HepG2 (cell line): ENCODE results near the gene SPRY1. TPM values are rescaled to one million over a fixed set of nuclear protein-coding genes. Genes with fewer than 3 reads are reported as not detected.

Experiments used
- ATAC-seq: fragments of 200-7000 bp; cut with Tn5 transposase; 3 replicates; pipeline ENCODE4 v1.9.1; 2020; ENCODE audit warnings: mild to moderate bottlenecking, moderate library complexity
- BruUV-seq: library from RNA; stranded (reverse); fragments of 400-500 nt; replicated peaks from 2 replicates; lab custom pipeline; 2021; lab: Mats Ljungman, UMichigan
- CTCF ChIA-PET: fragments of 300-600 bp; formaldehyde crosslinking; extraction: SDS; loops from one replicate; lab custom pipeline; 2021; ENCODE audit warnings: low total read pairs, inconsistent platforms, low intra/inter-chr PET ratio; lab: Yijun Ruan, JAX
- POLR2A ChIA-PET: fragments of 350-600 bp; sonication (Branson Sonifier 250); formaldehyde crosslinking; loops from one replicate; lab custom pipeline; 2020; ENCODE audit warnings: antibody characterized with exemption, inconsistent platforms; lab: Yijun Ruan, JAX
- DNase-seq: peaks from one replicate; pipeline ENCODE4 v3.0.0-alpha.2; 2015; ENCODE audit warnings: low spot score
- FAIRE-seq: peaks from 3 replicates; lab custom pipeline; 2011; peaks lifted over from hg19 to GRCh38; lab: Jason Lieb, UNC
- H2AFZ ChIP-seq: one replicate; pipeline ENCODE4 v1.6.1; 2011; ENCODE audit warnings: low read length, inconsistent platforms
- H3K27ac ChIP-seq: fragments of 300-600 bp; 3 replicates; pipeline ENCODE4 v1.8.0; 2011; ENCODE audit warnings: mixed run types, mild to moderate bottlenecking, mixed read lengths, low read length, inconsistent platforms; ENCODE audit not compliant: insufficient read depth; ENCODE audit errors: extremely low read length
- H3K27me3 ChIP-seq, 2 experiments: fragments of 200-600 bp in 1 of 2; 2 replicates in 1 of 2; 3 replicates in 1 of 2; pipeline versions ENCODE4 v1.6.0 to v1.8.0; 2011; ENCODE audit warnings: low read length in 2 of 2, mild to moderate bottlenecking in 2 of 2, moderate library complexity in 2 of 2, inconsistent platforms in 1 of 2; ENCODE audit not compliant: insufficient read depth in 2 of 2, control insufficient read depth in 1 of 2
- H3K36me3 ChIP-seq, 2 experiments: fragments of 200-600 bp in 1 of 2; replicated peaks in 1 of 2; 2 replicates in 1 of 2; 3 replicates in 1 of 2; pipeline versions ENCODE4 v1.5.1 to v1.8.0; 2011; ENCODE audit warnings: low read length in 2 of 2, inconsistent platforms in 1 of 2; ENCODE audit not compliant: insufficient read depth in 2 of 2, control insufficient read depth in 1 of 2
- H3K4me1 ChIP-seq: 2 replicates; pipeline ENCODE4 v1.5.1; 2012; ENCODE audit warnings: low read length, inconsistent platforms; ENCODE audit not compliant: insufficient read depth
- H3K4me2 ChIP-seq: 2 replicates; pipeline ENCODE4 v1.6.0; 2011; ENCODE audit warnings: low read depth, low read length, inconsistent platforms
- H3K4me3 ChIP-seq, 3 experiments: fragments of 200-600 bp in 1 of 3; sonication (generic), shearing (Covaris generic) in 1 of 3; replicated peaks in 1 of 3; 2 replicates each; pipeline ENCODE4 v1.5.1; 2011 to 2016; ENCODE audit warnings: low read length in 3 of 3, inconsistent platforms in 2 of 3, low read depth in 2 of 3, mild to moderate bottlenecking in 2 of 3, control low read depth in 1 of 3, mixed read lengths in 1 of 3; ENCODE audit not compliant: insufficient read depth in 1 of 3
- H3K79me2 ChIP-seq: one replicate; pipeline ENCODE4 v1.6.1; 2011; ENCODE audit warnings: low read length, inconsistent platforms; ENCODE audit not compliant: insufficient read depth
- H3K9ac ChIP-seq: 2 replicates; pipeline ENCODE4 v1.6.0; 2011; ENCODE audit warnings: mild to moderate bottlenecking, low read depth, low read length, inconsistent platforms; ENCODE audit not compliant: insufficient read depth
- H3K9me3 ChIP-seq: 2 replicates; pipeline ENCODE4 v1.5.1; 2012; ENCODE audit warnings: mild to moderate bottlenecking, low read length
- H4K20me1 ChIP-seq: 2 replicates; pipeline ENCODE4 v1.6.0; 2011; ENCODE audit warnings: inconsistent platforms, mild to moderate bottlenecking, low read length, moderate library complexity; ENCODE audit not compliant: insufficient read depth
- KDM2A ChIP-seq: sonication (generic); formaldehyde crosslinking; IDR thresholded peaks from 2 replicates; pipeline ENCODE4 v1.4.0; 2020; ENCODE audit warnings: low read depth, missing genetic modification reagents, borderline replicate concordance
- MED1 ChIP-seq: sonication (generic); formaldehyde crosslinking; IDR thresholded peaks from 2 replicates; pipeline ENCODE4 v1.4.0; 2020; ENCODE audit warnings: missing genetic modification reagents
- PHF20 ChIP-seq: sonication (generic); formaldehyde crosslinking; IDR thresholded peaks from 2 replicates; pipeline ENCODE4 v1.5.0; 2020; ENCODE audit warnings: mild to moderate bottlenecking, missing genetic modification reagents
- ZNF567 ChIP-seq: sonication (generic); formaldehyde crosslinking; IDR thresholded peaks from 2 replicates; pipeline ENCODE4 v1.8.1; 2023; ENCODE audit warnings: mild to moderate bottlenecking, missing genetic modification reagents, borderline replicate concordance
- ZNF746 ChIP-seq: sonication (generic); formaldehyde crosslinking; IDR thresholded peaks from 2 replicates; pipeline ENCODE4 v1.8.0; 2022; ENCODE audit warnings: mild to moderate bottlenecking, missing genetic modification reagents
- WGBS: methylation state at CpG from one replicate; pipeline ENCODE4 v1.1.6; 2017; ENCODE audit warnings: low lambda C conversion rate; 5-methylcytosine and 5-hydroxymethylcytosine counted together
- in situ Hi-C: cut with HindIII; loops from 2 replicates; pipeline ENCODE4 v1.10.0; 2017; ENCODE audit warnings: low pct_unique_long_range_greater_than_20kb; ENCODE audit not compliant: extremely low pct_ligation_motif_present
- intact Hi-C: fragments of 100-400 bp; cut with micrococcal nuclease; formaldehyde crosslinking; loops from one replicate; pipeline ENCODE4 v1.10.0; 2022; ENCODE audit not compliant: unreplicated experiment
- polyA plus RNA-seq, 8 experiments: library from polyadenylated mRNA; depleted of rRNA in 3 of 8; stranded (reverse) in 7 of 8; unstranded in 1 of 8; fragments of >200 nt; fragmentation: Illumina TruSeq in 4 of 8; extraction: Trizol in 4 of 8; gene quantifications; 2 replicates each; pipeline versions ENCODE4 v1.2.1 to v1.2.3, GENCODE V29; 2011 to 2016; ENCODE audit warnings: low read depth in 4 of 8, missing spikeins in 1 of 8, mixed read lengths in 1 of 8; ENCODE audit not compliant: insufficient read depth in 1 of 8
- total RNA-seq, 5 experiments: library from RNA; depleted of rRNA; stranded (reverse); fragments of >200 nt; fragmentation: Illumina TruSeq; extraction: Trizol; gene quantifications; 2 replicates each; pipeline ENCODE4 v1.2.3, GENCODE V29; 2016; ENCODE audit warnings: low read depth in 1 of 5
- TF ChIP-seq, protein P1 (sequence below): sonication (generic); formaldehyde crosslinking; IDR thresholded peaks from 2 replicates; pipeline ENCODE4 v1.4.0; 2020; ENCODE audit warnings: missing genetic modification reagents, borderline replicate concordance
- TF ChIP-seq, protein P2 (sequence below): sonication (generic); formaldehyde crosslinking; IDR thresholded peaks from 2 replicates; pipeline ENCODE4 v1.8.0; 2022; ENCODE audit warnings: mild to moderate bottlenecking, missing genetic modification reagents, moderate library complexity
- TF ChIP-seq, protein P3 (sequence below): sonication (generic); formaldehyde crosslinking; conservative IDR thresholded peaks from 2 replicates; pipeline ENCODE4 v1.4.0; 2020; ENCODE audit warnings: mild to moderate bottlenecking, missing genetic modification reagents, moderate library complexity

SPRY1 gene
- total and polyA plus RNA-seq, 2 of the 13 experiments (the other 11 are each of a cell fraction or from before 2014, with no cell fraction given), result 24.7 to 33.4 TPM

DNA sequence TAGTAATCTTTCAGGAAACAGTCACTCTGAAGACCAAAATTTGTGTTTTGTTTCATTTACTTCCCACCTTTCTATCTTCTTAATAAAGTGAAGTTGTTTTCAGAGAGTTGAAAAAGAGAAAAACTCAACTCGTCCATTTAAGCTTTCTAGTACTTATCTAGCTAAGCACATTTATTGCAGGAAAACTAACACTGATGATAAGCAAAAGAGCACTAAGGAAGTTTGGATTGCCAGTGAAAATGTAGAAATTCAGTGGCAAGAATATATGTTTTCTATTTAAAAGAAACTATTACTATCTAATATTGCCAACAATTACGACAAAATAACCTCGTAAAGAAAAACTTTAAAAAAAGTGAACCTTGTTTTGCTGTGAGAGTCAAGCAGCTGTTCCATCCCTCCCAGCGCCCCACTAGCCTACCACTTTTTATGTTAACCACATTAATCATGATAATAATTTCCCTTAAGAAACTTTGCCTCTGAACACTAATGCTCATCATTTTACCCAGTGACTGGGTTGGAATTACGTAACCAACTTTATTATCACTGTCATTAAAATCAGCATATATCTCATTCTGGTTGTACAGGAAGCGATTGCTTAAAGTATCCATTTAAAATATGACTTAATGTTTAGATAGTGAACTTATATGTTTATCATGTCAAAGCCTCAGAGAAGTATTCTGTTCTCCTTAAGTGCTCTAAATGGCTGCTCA is 24.8 kb downstream of the SPRY1 start (continued):
- TF ChIP-seq, protein P1, sequence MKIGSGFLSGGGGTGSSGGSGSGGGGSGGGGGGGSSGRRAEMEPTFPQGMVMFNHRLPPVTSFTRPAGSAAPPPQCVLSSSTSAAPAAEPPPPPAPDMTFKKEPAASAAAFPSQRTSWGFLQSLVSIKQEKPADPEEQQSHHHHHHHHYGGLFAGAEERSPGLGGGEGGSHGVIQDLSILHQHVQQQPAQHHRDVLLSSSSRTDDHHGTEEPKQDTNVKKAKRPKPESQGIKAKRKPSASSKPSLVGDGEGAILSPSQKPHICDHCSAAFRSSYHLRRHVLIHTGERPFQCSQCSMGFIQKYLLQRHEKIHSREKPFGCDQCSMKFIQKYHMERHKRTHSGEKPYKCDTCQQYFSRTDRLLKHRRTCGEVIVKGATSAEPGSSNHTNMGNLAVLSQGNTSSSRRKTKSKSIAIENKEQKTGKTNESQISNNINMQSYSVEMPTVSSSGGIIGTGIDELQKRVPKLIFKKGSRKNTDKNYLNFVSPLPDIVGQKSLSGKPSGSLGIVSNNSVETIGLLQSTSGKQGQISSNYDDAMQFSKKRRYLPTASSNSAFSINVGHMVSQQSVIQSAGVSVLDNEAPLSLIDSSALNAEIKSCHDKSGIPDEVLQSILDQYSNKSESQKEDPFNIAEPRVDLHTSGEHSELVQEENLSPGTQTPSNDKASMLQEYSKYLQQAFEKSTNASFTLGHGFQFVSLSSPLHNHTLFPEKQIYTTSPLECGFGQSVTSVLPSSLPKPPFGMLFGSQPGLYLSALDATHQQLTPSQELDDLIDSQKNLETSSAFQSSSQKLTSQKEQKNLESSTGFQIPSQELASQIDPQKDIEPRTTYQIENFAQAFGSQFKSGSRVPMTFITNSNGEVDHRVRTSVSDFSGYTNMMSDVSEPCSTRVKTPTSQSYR, result no peak
- TF ChIP-seq ZNF746 (no peak), ZNF567 (CRISPR knock-in tag) (no peak), MED1 (CRISPR knock-in tag) (no peak)
- TF ChIP-seq, protein P2, sequence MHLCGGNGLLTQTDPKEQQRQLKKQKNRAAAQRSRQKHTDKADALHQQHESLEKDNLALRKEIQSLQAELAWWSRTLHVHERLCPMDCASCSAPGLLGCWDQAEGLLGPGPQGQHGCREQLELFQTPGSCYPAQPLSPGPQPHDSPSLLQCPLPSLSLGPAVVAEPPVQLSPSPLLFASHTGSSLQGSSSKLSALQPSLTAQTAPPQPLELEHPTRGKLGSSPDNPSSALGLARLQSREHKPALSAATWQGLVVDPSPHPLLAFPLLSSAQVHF (CRISPR knock-in tag), result no peak
- TF ChIP-seq, all 625 proteins: peak for 0

DNA sequence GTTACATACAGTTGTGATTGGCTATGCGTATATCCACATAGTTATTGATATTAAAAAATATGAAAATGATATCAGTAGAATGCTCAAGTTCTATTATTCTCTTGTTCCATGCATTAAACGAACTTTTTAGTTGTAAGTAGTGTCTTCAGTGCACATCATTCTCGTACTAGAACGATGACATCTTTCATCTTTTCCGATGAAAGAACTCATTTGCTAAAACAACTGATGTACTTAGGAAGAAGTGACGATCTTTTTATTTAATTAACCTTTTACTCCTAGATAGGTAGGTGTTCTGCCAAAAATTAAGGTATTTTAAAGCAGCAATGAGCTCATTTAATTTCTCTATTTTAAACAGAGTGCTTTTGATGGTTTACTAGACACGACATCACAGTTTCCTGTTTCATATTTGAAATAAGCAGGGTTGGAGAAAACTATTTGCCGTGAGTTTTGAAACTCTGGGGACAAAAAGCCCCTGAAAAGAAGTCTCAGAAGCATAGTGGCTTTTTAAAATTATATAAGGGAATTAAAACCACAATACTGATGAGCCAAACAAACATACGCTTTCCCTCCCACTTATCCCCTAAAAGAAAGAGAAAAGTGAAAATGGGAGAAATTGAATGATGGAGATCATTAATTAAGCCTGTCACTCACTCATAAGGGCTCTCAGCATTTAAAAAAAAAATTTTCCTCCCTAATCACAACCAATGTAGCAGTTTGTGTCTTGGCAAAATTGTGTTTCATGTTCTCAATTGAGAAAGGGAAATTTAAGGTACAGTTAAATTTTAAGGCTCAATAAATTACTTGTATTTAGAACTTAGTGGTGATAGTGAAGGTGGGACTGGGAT is 25.6 kb downstream of the SPRY1 start:
- no TSS peak for BruUV-seq
- 86% methylated on average over 9 of the region's 9 CpGs for WGBS

More for the DNA sequence above, 25.6 kb downstream of the SPRY1 start:
- Histone ChIP-seq H3K36me3 (no peaks in the 10 kb centered on the region), H2AFZ (no peak overlapping the region), H3K4me1 (peaks cover 36% of the 10 kb centered on the region), H3K9me3 (no peaks in the 10 kb centered on the region), H3K27me3 (no peaks in the 10 kb centered on the region), H3K9ac (no peak overlapping the region), H3K27ac (no peak overlapping the region), H3K79me2 (no peaks in the 10 kb centered on the region), H3K4me3 (no peak overlapping the region), H4K20me1 (no peaks in the 10 kb centered on the region), H3K4me2 (no peak overlapping the region)
- ChIA-PET POLR2A (no interaction called here), CTCF (no interaction called here)
- FAIRE-seq, result no peak
- in situ Hi-C loops, result no loop called here
- intact Hi-C loops, result no loop called here
- TF ChIP-seq, protein P3, sequence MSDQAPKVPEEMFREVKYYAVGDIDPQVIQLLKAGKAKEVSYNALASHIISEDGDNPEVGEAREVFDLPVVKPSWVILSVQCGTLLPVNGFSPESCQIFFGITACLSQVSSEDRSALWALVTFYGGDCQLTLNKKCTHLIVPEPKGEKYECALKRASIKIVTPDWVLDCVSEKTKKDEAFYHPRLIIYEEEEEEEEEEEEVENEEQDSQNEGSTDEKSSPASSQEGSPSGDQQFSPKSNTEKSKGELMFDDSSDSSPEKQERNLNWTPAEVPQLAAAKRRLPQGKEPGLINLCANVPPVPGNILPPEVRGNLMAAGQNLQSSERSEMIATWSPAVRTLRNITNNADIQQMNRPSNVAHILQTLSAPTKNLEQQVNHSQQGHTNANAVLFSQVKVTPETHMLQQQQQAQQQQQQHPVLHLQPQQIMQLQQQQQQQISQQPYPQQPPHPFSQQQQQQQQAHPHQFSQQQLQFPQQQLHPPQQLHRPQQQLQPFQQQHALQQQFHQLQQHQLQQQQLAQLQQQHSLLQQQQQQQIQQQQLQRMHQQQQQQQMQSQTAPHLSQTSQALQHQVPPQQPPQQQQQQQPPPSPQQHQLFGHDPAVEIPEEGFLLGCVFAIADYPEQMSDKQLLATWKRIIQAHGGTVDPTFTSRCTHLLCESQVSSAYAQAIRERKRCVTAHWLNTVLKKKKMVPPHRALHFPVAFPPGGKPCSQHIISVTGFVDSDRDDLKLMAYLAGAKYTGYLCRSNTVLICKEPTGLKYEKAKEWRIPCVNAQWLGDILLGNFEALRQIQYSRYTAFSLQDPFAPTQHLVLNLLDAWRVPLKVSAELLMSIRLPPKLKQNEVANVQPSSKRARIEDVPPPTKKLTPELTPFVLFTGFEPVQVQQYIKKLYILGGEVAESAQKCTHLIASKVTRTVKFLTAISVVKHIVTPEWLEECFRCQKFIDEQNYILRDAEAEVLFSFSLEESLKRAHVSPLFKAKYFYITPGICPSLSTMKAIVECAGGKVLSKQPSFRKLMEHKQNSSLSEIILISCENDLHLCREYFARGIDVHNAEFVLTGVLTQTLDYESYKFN (CRISPR knock-in tag), result no peak
- TF ChIP-seq KDM2A (CRISPR knock-in tag) (no peak), PHF20 (CRISPR knock-in tag) (no peak)
- DNase-seq, result no peak
- ATAC-seq, result no peak
